Hepatocyte (in vitro differentiated cells): ENCODE data around the gene AOPEP.

Experiments used
- EZH2 ChIP-seq: fragments of 200-600 bp; sonication (generic); IDR thresholded peaks from 2 replicates; pipeline ENCODE4 v1.6.1; 2016; ENCODE audit warnings: antibody characterized with exemption, mild to moderate bottlenecking, borderline replicate concordance
- EZH2phosphoT487 ChIP-seq: fragments of 200-600 bp; sonication (generic); IDR thresholded peaks from one replicate; pipeline ENCODE4 v1.6.1; 2018; ENCODE audit warnings: antibody characterized with exemption, mild to moderate bottlenecking, low read depth, moderate library complexity; ENCODE audit not compliant: unreplicated experiment, severe bottlenecking
- TF ChIP-seq, protein P1 (sequence below): fragments of 200-600 bp; sonication (generic); IDR thresholded peaks from 2 replicates; pipeline ENCODE4 v1.5.1; 2016; ENCODE audit warnings: antibody characterized with exemption, mild to moderate bottlenecking; ENCODE audit not compliant: poor library complexity

DNA sequence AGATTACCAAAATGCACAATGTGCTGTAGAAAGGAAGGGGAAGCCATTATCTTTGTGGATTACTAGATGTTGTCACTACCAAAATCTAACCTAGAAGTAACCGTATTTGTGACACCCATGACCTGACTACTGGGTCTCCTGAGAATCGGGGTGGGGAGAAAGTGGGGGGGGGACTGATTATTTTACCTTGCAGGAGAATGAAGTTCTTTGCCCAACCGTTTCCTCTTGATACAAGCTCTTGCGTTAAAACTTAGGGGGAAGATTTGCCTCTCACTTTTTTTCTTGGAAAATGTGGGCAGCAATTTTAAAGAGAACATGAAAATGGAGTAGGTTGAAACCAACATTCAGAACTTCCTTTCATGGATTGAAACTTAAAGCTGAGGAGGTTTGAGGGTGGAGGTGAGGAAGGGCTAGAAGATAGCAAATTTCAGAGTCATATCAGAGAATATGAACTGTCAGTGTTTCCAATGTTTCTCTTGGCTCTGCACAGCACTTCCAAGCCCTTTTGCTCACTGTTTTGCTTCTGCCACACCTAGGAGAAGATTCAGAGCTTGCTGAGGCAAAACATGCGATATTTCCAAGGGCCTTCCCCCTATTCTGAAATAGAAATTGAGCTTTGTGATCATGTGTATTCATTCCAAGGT is 280.8 kb downstream of the AOPEP start:
- TF ChIP-seq EZH2, result no peak
- TF ChIP-seq, protein P1, sequence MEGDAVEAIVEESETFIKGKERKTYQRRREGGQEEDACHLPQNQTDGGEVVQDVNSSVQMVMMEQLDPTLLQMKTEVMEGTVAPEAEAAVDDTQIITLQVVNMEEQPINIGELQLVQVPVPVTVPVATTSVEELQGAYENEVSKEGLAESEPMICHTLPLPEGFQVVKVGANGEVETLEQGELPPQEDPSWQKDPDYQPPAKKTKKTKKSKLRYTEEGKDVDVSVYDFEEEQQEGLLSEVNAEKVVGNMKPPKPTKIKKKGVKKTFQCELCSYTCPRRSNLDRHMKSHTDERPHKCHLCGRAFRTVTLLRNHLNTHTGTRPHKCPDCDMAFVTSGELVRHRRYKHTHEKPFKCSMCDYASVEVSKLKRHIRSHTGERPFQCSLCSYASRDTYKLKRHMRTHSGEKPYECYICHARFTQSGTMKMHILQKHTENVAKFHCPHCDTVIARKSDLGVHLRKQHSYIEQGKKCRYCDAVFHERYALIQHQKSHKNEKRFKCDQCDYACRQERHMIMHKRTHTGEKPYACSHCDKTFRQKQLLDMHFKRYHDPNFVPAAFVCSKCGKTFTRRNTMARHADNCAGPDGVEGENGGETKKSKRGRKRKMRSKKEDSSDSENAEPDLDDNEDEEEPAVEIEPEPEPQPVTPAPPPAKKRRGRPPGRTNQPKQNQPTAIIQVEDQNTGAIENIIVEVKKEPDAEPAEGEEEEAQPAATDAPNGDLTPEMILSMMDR, result no peak
- no peak for TF ChIP-seq EZH2phosphoT487
